GM13976 (cell line): ENCODE results near the gene PNLIPRP2.

Experiments used
- DNase-seq: peaks from one replicate; pipeline ENCODE4 v3.0.0; 2012; ENCODE audit warnings: low spot score
- in situ Hi-C: fragments of 300-500 bp; cut with MboI; formaldehyde crosslinking; loops from one replicate; pipeline ENCODE4 v1.12.0; 2022; ENCODE audit warnings: low sequenced_read_pairs, mixed read lengths, inconsistent platforms; ENCODE audit not compliant: unreplicated experiment
- TF ChIP-seq, protein P1 (sequence below): IDR thresholded peaks from 2 replicates; pipeline ENCODE4 v1.5.1; 2012; ENCODE audit warnings: borderline replicate concordance, mild to moderate bottlenecking; ENCODE audit not compliant: insufficient read depth; ENCODE audit errors: extremely low read depth, missing control alignments, control extremely low read depth

Gene PNLIPRP2

GRCh38 chr10:116672891-116673290 lies 52.1 kb downstream of the PNLIPRP2 start:
- in situ Hi-C loops: no loop called here
- DNase-seq: no peak
- TF ChIP-seq, protein P1, sequence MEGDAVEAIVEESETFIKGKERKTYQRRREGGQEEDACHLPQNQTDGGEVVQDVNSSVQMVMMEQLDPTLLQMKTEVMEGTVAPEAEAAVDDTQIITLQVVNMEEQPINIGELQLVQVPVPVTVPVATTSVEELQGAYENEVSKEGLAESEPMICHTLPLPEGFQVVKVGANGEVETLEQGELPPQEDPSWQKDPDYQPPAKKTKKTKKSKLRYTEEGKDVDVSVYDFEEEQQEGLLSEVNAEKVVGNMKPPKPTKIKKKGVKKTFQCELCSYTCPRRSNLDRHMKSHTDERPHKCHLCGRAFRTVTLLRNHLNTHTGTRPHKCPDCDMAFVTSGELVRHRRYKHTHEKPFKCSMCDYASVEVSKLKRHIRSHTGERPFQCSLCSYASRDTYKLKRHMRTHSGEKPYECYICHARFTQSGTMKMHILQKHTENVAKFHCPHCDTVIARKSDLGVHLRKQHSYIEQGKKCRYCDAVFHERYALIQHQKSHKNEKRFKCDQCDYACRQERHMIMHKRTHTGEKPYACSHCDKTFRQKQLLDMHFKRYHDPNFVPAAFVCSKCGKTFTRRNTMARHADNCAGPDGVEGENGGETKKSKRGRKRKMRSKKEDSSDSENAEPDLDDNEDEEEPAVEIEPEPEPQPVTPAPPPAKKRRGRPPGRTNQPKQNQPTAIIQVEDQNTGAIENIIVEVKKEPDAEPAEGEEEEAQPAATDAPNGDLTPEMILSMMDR: no peak

DNA sequence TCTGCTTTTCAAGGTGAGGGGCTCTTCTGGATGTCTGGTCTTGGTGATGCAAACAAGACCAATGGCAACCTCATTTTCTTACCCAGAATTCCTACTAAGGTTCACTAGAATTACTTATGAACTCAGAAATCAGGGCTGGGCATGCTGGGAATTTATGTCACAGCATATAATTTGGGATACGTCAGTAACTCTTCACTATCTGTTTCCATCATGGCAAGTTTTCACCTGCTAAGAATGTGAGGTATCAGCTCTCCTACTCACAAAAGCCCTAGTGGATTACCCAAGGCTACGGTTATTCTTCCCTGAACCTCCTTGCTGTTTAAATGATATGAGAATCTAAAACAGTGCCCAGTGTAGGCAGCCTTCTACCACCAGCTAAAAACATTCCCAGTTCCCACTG lies 53.1 kb downstream of the PNLIPRP2 start:
- TF ChIP-seq, protein P1: no peak
- in situ Hi-C loops: no loop called here

GRCh38 chr10:116674901-116675423 lies 54.2 kb downstream of the PNLIPRP2 start:
- TF ChIP-seq, protein P1: no peak
- in situ Hi-C loops: loop anchor here (25.0 kb wide), 1 partner anchor 112 kb away; no protein-coding TSS in a partner anchor
- DNase-seq: no peak

More for the DNA sequence above, 53.1 kb downstream of the PNLIPRP2 start:
- no peak for DNase-seq

DNA sequence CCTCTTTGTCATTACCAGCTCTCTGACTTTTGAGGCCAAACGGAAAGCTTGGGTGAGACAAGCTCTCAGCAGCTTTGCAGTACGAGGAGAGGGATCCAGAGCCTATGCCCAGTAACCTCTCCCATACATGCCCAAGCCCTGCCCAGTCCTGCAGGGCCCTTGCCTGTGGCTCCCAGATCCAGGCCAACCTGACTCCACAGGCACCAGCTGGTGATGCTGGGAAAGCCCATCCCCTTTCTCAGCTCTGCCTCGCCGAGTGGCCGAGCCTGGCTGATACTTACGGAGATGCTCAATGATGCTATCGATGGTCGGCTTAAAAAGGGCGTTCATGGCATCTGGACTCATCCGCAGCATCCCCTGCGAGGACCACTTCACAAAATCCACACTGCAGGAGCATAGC lies 55.4 kb downstream of the PNLIPRP2 start:
- TF ChIP-seq, protein P1: no peak
- no peak for DNase-seq
- in situ Hi-C loops: loop anchor here (25.0 kb wide), 1 partner anchor 111 kb away; no protein-coding TSS in a partner anchor

- in situ Hi-C loops: loop anchor here (25.0 kb wide), 1 partner anchor 111 kb away; no protein-coding TSS in a partner anchor
- TF ChIP-seq, protein P1: no peak
- no peak for DNase-seq
These were observed 55.9 kb downstream of the PNLIPRP2 start for GRCh38 chr10:116676633-116677032.

GRCh38 chr10:116679351-116679750 lies 58.6 kb downstream of the PNLIPRP2 start:
- TF ChIP-seq, protein P1: no peak
- in situ Hi-C loops: loop anchor here (25.0 kb wide), 1 partner anchor 108 kb away; no protein-coding TSS in a partner anchor
- DNase-seq: no peak
